Kasumi-1 (cell line): ENCODE data around the gene OR10A4.
"Not testable (repeated sequence)": the region's sequence is repeated elsewhere in the genome, so short reads cannot be mapped to it uniquely, and the experiment has no call there.

Experiments
- DNase-seq, 2 experiments: peaks; one replicate each; lab custom pipeline; 2025; lab: John Stamatoyannopoulos, UW

The OR10A4 gene, protein sequence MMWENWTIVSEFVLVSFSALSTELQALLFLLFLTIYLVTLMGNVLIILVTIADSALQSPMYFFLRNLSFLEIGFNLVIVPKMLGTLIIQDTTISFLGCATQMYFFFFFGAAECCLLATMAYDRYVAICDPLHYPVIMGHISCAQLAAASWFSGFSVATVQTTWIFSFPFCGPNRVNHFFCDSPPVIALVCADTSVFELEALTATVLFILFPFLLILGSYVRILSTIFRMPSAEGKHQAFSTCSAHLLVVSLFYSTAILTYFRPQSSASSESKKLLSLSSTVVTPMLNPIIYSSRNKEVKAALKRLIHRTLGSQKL

GRCh38 chr11:6876325-6876724, at the start of gene OR10A4:
TSS of gene OR10A4 (plus strand) at chr11:6876625. CDS start at chr11:6876648, 23 bp downstream.
- DNase-seq = no peak

DNA sequence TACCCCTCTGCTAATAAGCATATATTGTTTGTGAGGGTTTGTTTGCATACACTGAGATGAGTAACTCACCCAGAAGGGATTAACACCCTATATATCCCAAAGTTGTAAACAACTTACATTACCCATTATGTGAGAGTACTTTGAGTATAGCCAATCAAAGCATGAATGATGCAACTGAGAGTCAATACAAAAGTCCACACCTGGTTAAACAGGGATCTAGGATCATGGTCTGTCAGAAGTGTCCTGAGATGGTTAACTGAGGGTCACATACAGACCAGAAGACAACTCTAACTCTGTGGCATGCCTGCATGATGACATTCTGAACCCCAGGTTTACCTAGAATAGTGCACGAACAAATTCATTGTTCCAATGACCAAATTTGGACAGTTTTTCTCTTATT, 48.3 kb upstream of the OR10A4 start:
- no peak for DNase-seq

DNA sequence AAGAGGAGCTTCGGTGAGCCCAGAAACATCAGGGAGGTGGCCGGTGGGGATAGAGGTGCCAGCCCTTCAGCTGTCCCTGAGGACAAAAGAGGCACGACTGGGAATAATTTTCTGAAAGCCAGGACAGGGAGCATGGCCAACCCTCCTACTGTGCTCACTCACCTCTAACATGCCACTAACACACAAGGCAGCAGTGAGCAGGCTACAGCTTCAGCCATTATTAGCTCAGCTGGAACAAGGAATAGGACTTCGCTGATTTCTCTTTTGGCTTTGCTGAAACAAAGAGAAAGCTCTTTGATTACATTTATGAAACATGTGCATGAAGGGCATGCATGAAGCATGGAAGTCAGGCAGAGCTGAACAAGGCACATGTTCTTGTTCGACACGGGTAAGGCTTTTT, 43.1 kb upstream of the OR10A4 start:
- no peak for DNase-seq

GRCh38 chr11:6834021-6834420, 42.4 kb upstream of the OR10A4 start:
- no peak for DNase-seq

DNA sequence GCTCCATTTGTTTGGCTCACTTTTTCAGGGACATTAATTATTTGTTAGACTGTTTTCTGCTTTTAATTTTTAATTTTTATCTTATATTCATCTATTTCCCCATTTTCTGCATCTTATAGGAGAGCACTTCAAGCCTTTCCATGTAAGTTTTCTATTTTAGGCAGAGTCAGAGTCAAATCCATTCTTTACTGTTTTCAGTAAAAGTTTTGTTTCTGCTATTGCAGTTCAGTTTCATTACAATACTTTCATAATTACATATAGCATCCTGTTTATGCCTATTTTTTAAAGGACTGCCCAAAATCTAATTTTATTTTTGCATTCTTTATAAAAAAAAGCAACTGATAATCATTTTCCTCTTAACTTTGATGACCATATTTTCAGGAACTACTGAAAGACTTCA, 34.7 kb upstream of the OR10A4 start:
- no peak for DNase-seq

GRCh38 chr11:6843670-6844069, 32.8 kb upstream of the OR10A4 start:
- DNase-seq = no peak

DNA sequence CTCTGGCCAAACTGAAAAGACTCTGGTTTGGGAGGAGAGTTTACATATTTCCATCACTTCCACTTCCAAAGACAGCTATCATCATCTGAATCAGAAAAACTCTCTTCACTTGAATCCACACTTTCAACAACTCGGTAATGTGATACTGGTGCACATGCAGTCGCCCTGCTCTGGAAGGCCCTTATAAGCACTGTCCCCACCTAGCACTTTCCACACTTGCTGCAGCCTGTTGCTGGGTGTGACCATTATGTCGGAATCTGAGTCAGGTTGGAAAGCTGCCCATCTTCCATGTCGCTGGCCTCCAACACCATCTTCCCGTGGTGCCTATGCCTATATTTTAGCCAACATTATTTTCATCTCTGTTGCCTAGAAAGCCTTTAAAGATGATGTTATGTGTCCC, 32.1 kb upstream of the OR10A4 start:
- DNase-seq = no peak

- DNase-seq = no peak
Measured at GRCh38 chr11:6845383-6845782, 31.0 kb upstream of the OR10A4 start, which contains the start of gene OR10A5. TSS of gene OR10A5 (plus strand) at chr11:6845683. CDS start at chr11:6845683, 0 bp downstream.

- peak in 1 of 2 experiments; percentile 24 for DNase-seq
Measured at GRCh38 chr11:6850526-6850925, 25.9 kb upstream of the OR10A4 start.

- not testable (repeated sequence) for DNase-seq
Measured at GRCh38 chr11:6854801-6855200, 21.6 kb upstream of the OR10A4 start.

DNA sequence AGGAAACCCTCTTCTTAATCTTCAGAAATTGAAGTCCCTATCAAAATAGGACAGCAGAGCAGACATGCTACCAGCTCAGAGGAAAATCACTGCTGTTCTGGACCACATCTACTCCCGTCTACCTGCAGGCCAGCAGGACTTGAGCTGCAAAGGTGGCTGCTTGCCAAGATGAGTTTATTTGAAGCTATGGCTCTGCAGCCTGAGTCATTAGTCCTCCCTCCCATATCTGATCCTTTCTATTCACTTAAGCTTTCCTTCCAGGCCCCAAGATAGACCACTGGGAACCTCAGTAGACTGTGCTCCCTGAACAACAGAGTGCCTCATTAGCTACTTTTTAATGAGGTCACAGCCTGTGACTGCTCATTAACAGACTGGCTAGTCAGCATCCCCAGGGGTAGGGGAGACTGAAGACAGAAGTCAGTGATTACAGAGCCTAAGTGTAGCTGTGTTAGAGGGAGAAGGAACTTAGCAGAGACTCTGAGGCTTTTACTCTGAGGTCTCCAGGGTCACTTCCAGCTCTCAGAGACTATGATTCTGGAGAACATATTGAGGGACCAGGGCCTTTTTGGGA, 20.4 kb upstream of the OR10A4 start:
- DNase-seq = no peak

DNA sequence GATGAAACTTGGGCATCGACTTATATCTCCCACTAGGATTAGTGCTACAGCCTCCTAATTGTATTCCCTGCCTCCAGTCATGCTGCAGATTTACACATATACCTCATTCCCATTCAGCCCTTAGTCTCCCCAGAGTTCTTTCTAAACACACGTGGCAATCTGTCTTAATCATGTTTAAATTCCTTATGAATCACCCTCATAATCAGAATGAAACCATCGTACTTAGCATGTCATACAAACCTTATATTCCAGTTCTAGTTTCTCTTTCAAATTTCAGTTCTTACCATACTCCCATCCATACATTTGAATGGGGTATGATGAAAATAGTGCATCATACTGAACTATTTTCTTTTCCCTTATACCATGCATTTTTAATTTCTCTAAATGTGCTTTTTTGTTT, 19.6 kb upstream of the OR10A4 start:
- DNase-seq = no peak

DNA sequence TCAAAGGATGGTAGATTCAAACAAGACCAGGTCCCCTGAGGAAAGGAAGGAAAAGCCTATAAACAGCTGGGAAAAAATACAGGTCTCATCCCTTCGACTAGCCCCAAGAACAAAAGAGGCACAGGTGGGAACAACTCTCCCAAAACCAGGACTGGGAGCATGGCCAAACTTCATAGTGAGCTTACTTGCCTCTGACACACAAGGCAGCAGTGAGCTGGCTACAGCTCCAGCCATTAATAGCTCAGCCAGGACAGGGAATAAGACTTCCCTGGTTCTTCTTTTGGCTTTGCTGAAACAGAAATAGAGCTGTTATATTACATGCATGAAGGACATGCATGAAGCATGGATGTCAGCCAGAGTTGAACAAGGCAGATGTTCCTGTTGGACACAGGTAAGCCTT, 13.5 kb upstream of the OR10A4 start, which contains the start of gene OR10A2:
TSS of gene OR10A2 (plus strand) at position 97 of the 400 bp plus-strand sequence. CDS start 6,698 bp downstream, outside the sequence.
- DNase-seq = no peak

- no peak for DNase-seq
Measured at GRCh38 chr11:6864438-6864837, 12.0 kb upstream of the OR10A4 start.

- no peak for DNase-seq
Measured at GRCh38 chr11:6871278-6871677, 5.1 kb upstream of the OR10A4 start.

DNA sequence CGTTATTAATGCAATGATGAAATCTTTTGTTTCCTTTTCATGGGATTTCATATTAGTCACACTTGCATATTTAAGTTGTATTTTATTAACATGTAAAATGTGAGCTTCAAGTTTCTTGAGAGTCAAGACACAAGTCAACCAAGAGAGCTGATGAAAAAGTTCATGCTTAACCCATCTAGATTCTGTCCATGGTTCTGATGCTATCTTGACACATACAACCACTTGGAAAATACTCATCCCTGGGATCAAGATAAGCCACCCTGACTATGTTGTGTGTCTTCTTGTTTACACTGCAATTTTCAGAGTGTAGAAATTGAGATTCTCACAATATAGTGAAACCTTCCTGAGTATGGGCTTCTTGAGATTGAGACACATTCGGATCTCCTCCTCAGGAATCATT, 664 bp upstream of the OR10A4 start:
- DNase-seq = no peak

DNA sequence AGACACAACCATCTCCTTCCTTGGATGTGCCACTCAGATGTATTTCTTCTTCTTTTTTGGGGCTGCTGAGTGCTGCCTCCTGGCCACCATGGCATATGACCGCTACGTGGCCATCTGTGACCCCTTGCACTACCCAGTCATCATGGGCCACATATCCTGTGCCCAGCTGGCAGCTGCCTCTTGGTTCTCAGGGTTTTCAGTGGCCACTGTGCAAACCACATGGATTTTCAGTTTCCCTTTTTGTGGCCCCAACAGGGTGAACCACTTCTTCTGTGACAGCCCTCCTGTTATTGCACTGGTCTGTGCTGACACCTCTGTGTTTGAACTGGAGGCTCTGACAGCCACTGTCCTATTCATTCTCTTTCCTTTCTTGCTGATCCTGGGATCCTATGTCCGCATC, 489 bp downstream of the OR10A4 start:
- no peak for DNase-seq

DNA sequence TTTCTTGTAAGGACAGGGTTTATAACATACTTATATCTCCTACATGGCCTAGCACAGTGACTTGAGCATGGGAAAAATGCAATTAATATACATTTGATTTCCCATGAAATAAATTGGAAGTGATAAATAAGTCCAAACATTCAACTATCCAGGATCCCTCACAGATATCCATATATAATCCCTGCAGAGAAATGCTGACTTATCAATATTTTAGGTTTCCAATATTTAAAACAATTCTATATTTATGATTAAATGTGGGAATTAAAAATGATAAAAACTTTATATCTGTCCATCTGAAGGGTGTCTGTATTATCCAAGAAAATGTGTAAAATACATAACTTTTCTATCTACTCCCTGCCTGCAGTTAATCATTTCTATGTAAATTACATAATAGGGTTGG, 6.3 kb downstream of the OR10A4 start:
- no peak for DNase-seq

DNA sequence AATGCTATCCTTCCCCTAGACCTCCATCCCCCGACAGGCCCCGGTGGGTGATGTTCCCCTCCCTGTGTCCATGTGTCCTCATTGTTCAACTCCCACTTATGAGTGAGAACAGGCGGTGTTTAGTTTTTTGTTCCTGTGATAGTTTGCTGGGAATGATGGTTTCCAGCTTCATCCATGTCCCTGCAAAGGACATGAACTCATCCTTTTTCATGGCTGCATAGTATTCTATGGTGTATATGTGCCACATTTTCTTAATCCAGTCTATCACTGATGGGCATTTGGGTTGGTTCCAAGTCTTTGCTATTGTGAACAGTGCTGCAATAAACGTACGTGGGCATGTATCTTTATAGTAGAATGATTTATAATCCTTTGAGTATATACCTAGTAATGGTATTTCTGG, 11.3 kb downstream of the OR10A4 start:
- not testable (repeated sequence) for DNase-seq

- no peak for DNase-seq
Measured at GRCh38 chr11:6888830-6889229, 12.4 kb downstream of the OR10A4 start.

- DNase-seq = no peak
Measured at GRCh38 chr11:6889835-6890234, 13.4 kb downstream of the OR10A4 start.

DNA sequence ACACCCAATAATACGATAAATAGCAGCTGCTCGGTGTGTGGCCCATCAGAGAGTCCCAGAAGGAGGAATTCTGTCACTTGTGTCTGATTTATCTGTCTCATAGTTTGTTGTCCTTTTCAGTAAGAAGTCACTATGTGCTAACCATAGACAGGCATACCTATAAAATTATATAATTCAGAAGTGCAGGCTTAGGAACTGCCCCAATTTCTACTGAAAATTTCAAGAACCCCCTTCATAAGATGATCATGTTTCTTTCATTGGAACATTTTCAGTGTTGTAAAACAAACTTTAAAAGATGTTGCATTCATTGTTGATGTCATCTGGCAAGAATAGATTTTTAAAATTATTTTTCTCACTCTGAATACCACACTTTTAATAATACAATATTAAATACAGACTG, 16.0 kb downstream of the OR10A4 start, which contains the start of gene OR2D2:
TSS of gene OR2D2 (minus strand) at position 101 of the 400 bp plus-strand sequence. CDS start at position 101, 0 bp downstream.
- DNase-seq = no peak

- DNase-seq = no peak
Measured at GRCh38 chr11:6894097-6894496, 17.7 kb downstream of the OR10A4 start.

DNA sequence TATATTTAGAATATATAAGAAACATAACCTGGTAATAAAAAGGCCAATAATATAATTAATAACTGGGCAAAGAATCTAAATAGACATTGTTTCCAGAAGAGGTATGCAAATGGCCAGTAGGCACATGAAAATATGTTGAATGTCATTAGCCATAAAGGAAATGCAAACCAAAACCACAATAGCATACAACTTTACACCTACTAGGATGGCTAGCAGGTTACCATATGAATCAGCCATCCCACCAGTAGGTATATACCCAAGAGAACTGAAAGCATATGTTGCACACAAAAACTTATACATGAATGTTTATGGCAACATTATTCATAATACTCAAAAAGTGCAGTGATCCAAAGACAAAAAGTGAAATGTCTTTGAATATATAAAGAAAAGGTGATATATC, 18.6 kb downstream of the OR10A4 start:
- no peak for DNase-seq
